HG02852 (cell line): Measurements from ENCODE around the gene AXL.
"Not testable (repeated sequence)": the region's sequence is repeated elsewhere in the genome, so short reads cannot be mapped to it uniquely, and the experiment has no call there.

Experiments used
- ATAC-seq: cut with Tn5 transposase; IDR thresholded peaks from one replicate; pipeline ENCODE4 v1.9.1; 2021; ENCODE audit warnings: mild to moderate bottlenecking, moderate library complexity; ENCODE audit not compliant: unreplicated experiment

Gene AXL

GRCh38 chr19:41218615-41219507, at the start of gene AXL:
AXL (plus strand) TSS chr19:41219223; CDS start chr19:41219393, 170 bp downstream.
- no peak for ATAC-seq

GRCh38 chr19:41172297-41173164, 46.5 kb upstream of the AXL start:
- ATAC-seq: no peak

- no peak for ATAC-seq
Measured at GRCh38 chr19:41174297-41174928, 44.6 kb upstream of the AXL start.

DNA sequence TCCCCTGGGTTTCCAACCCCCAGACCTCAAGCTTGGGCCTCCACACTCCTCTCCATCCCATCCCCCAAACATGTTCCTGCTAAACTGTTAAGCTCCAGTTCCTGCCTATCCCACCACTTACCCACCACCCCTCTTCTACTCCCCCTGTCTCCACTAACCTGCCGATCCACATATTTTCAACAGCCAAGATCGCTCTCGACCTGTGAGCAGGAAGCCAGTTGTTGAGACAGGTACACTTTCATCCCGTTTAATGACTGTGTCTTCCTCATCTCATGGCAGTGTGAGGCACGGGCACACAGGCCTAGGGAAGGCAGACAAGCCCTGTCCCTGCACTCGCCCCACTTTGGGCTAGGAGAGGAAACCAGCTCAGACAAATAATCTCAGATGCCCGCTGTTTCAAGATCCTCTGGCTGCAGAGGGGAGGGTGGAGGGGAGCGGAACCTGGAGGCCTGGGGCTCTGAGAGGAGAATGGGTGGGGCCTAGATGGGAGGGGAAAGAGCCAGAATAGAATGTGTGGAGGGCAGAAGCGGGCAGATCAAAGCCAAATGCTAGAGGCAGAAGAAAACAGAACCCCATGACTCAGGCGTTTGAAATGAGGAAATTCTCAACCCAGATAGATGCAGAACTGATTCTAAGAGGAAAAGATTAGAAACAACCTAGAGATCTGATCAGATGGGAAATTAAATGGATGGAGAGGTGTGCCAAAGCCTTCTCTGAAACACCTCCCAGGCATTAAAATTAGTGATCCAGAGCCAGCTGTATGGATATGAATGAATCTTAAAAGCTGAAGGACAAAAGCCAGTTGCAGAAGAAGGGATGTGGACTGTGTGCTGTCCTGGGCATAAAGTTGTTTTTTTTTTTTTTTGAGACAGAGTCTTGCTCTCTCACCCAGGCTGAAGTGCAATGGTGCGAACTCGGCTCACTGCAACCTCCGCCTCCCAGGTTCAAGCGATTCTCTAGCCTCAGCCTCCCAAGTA, 42.9 kb upstream of the AXL start:
- ATAC-seq: no peak

- not testable (repeated sequence) for ATAC-seq
Measured at GRCh38 chr19:41180173-41180572, 38.9 kb upstream of the AXL start.

GRCh38 chr19:41186971-41187883, 31.8 kb upstream of the AXL start:
- no peak for ATAC-seq

GRCh38 chr19:41187884-41188279, 31.1 kb upstream of the AXL start:
- ATAC-seq: no peak

DNA sequence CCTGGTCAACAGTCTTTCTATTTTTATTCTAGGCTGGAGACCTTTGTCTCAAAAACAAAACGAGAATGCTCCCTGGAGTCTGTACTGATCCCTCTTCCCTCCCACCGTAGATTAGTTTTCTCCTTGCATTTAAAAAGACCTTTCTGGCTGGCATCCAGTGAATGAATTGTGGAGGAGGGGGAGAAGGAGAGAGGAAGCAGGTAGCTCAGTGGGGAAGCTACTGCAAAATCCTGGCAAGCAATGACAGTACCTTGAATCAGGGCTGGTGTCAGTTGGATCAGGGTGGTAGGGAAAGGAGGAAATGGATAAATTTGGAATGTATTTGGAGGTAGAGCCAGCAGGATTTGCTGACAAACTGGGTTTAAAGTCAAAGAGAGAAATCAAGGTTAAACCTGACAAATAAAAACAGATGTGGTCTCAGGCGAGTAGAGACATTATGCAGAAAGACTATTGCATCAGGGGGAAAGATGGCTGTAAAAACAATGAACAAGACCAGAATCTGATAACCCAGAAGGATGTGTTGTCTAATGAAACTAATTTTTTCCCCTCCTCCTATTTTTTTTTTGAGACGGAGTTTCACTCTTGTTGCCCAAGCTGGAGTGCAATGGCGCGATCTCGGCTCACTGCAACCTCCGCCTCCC, 29.5 kb upstream of the AXL start:
- ATAC-seq: no peak

GRCh38 chr19:41192574-41193429, 26.2 kb upstream of the AXL start, which contains the start of gene CYP2S1:
CYP2S1 (plus strand) TSS chr19:41193219; CDS start chr19:41193265, 46 bp downstream.
- ATAC-seq: no peak

- ATAC-seq: no peak
Measured at GRCh38 chr19:41193430-41194156, 25.4 kb upstream of the AXL start.

DNA sequence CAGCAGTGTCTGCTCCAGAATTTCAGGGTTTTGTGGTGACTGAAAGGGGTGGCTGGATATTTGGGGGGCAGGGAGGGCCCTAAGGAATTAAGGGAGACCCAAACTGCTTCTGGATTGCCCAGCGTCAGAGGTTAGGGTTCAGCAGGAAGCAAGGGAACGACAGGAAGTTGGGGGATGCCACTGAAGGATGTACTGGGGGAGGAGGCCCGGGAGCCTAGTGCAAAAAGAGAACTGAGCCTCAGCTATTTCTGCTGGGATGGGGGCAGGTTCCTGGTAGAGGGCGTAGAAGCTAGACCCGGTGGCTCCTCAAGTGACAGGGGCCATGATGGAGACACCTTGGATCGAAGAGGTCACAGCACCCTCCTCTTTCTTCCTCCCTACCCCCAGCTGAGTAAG, 24.9 kb upstream of the AXL start:
- no peak for ATAC-seq

DNA sequence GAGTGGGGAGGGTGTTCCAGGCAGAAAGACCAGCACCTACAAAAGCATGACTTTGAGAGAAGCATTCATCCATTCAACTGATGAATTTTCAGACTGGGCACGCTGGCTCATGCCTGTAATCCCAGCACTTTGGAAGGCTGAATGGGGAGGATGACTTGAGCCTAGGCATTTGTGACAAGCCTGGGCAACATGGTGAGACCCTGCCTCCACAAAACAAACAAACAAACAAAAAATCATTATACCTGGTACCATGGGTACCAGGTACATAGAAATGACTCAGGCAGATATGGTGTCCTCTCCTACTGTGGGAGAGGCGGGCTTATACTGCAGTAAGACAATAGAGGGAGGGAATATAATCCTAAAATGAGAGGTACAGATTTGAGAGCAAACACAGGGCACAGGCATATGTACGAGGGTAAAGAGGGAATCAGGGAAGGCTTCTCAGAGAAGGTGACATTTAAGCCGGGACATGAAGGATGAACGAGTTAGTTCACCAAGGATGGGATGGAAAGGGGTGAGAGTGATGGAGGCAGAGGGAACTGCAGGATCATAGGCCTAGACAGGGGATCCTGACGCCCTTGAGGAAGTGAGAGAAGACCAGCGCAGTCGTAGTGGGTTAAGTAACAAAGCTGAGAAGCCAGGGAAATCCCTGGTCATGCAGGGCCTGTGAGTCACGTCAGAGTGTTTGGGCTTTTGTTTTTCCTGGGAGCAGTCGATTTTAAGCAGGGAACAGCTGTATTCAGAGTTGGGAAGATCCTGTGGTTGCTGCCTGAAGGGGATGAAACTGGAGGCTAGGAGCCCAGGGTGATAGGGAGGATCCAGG, 23.1 kb upstream of the AXL start:
- no peak for ATAC-seq

DNA sequence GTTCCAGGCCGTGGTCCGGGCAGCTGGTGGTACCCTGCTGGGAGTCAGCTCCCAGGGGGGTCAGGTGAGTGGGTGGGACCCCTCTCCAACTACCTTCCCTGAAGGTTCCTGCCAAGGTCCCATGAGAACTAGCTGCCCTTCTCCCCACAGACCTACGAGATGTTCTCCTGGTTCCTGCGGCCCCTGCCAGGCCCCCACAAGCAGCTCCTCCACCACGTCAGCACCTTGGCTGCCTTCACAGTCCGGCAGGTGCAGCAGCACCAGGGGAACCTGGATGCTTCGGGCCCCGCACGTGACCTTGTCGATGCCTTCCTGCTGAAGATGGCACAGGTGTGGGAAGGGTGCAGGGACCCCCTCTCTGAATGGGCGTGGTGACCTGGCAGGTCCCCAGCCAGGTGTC, 20.5 kb upstream of the AXL start:
- ATAC-seq: no peak

GRCh38 chr19:41203371-41203770, 15.7 kb upstream of the AXL start:
- no peak for ATAC-seq

DNA sequence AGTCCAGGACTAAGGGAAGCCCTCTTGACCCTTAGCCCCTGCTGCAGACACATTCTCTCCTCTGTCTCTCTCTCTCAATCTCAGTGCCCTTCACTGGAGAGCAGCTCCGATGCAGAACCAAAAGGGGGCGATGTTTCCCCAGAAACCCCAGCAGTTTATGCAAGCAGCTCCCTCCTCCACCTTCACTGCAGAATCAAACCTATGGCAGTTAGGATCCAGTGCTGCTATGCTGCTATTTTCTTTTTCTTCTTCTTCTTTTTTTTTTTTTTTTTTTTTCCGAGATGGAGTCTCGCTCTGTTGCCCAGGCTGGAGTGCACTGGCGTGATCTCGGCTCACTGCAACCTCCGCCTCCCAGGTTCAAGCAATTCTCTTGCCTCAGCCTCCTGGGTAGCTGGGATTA, 14.7 kb upstream of the AXL start:
- ATAC-seq: not testable (repeated sequence)

DNA sequence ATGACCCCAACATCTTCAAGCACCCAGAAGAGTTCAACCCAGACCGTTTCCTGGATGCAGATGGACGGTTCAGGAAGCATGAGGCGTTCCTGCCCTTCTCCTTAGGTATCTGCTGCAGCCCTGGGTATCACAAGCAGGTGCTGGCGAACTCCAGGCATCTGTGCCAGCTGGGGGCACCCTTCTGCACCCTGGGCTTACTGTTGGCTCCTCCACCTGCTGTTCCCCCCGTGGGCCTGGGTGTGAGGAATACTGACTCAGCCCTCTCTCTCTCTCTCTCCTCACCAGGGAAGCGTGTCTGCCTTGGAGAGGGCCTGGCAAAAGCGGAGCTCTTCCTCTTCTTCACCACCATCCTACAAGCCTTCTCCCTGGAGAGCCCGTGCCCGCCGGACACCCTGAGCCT, 13.0 kb upstream of the AXL start:
- no peak for ATAC-seq
